Body of pancreas (tissue), 4 donors: ENCODE data around the gene SYT6. TPM values are rescaled to one million over a fixed set of nuclear protein-coding genes. Genes with fewer than 3 reads are reported as not detected.
A peak's percentile ranks its signal among the peaks of the same experiment; 100 is the strongest.

Experiments
- ATAC-seq: fragments of 150-250 bp; one replicate; pipeline ENCODE4 v1.9.1; 2016
- DNase-seq, 4 donors: peaks; one replicate each; pipeline ENCODE4 v3.0.0-alpha.2; 2019
- H3K27ac ChIP-seq, 4 donors: fragments of 200-600 bp; sonication (generic); 1 replicate in 3 of 4; 2 replicates in 1 of 4; pipeline versions ENCODE4 v1.5.1 to v1.6.1; 2016 to 2019; ENCODE audit warnings: mild to moderate bottlenecking in 1 of 4, mixed read lengths in 1 of 4, moderate library complexity in 1 of 4
- H3K27me3 ChIP-seq, 2 donors: fragments of 200-600 bp; sonication (generic); one replicate each; pipeline ENCODE4 v1.6.0; 2016; ENCODE audit warnings: mild to moderate bottlenecking in 1 of 2
- H3K36me3 ChIP-seq, 2 donors: fragments of 200-600 bp; sonication (generic); replicated peaks in 1 of 2; 2 replicates each; pipeline ENCODE4 v1.5.1; 2016; ENCODE audit warnings: low read depth in 2 of 2; ENCODE audit not compliant: insufficient read depth in 1 of 2
- H3K4me1 ChIP-seq: fragments of 200-600 bp; sonication (generic); one replicate; pipeline ENCODE4 v1.6.0; 2016
- H3K4me3 ChIP-seq, 2 donors: fragments of 200-600 bp; sonication (generic); 1 replicate in 1 of 2; 2 replicates in 1 of 2; pipeline ENCODE4 v1.5.1; 2016 to 2019
- H3K9me3 ChIP-seq, 3 donors: fragments of 200-600 bp; sonication (generic); 1 replicate in 2 of 3; 2 replicates in 1 of 3; pipeline ENCODE4 v1.5.1; 2016
- CTCF ChIP-seq, 7 experiments: fragments of 450-650 bp in 4 of 7; fragments of 200-600 bp in 3 of 7; sonication (generic) in 3 of 7; IDR thresholded peaks; one replicate each; pipeline ENCODE4 v1.5.1; 2016 to 2019; ENCODE audit warnings: antibody characterized with exemption in 7 of 7
- POLR2A ChIP-seq, 3 donors: fragments of 450-650 bp; IDR thresholded peaks; one replicate each; pipeline ENCODE4 v1.6.1; 2016; ENCODE audit warnings: antibody characterized with exemption in 3 of 3, mild to moderate bottlenecking in 2 of 3
- WGBS, 2 donors: methylation state at CpG; one replicate each; pipeline ENCODE4 v1.1.5; 2017; 5-methylcytosine and 5-hydroxymethylcytosine counted together
- intact Hi-C: fragments of 100-400 bp; cut with DNase I; formaldehyde crosslinking; loops from one replicate; pipeline ENCODE4 v1.15.1; 2023
- total RNA-seq, 2 donors: library from RNA; depleted of rRNA; stranded (reverse); fragments of >200 nt; gene quantifications; one replicate each; pipeline ENCODE4 v1.1.0, GENCODE V29; 2016

SYT6 gene
- total RNA-seq, 2 donors from 2014 or later, result 3.3 to 4.4 TPM

GRCh38 chr1:114124644-114125043 is 29.0 kb downstream of the SYT6 start:
- DNase-seq (no peak), ATAC-seq (no peak)
- intact Hi-C loops, result no loop called here
- Histone ChIP-seq H3K4me3 (no peak overlapping the region), H3K27ac (no peak overlapping the region), H3K27me3 (no peaks in the 10 kb centered on the region), H3K9me3 (no peaks in the 10 kb centered on the region), H3K36me3 (no peaks in the 10 kb centered on the region), H3K4me1 (no peaks in the 10 kb centered on the region)
- TF ChIP-seq POLR2A (IDR thresholded peaks at IDR 0.05) (no peak), CTCF (IDR thresholded peaks at IDR 0.05) (no peak)
- 67 to 68% methylated on average over 6 to 7 of the region's 7 CpGs for WGBS, 2 donors

- DNase-seq (peak in 1 of 4 donors; percentile 28), ATAC-seq (no peak)
- intact Hi-C loops, result no loop called here
- H3K4me1 ChIP-seq, result no peaks in the 10 kb centered on the region
- TF ChIP-seq POLR2A (IDR thresholded peaks at IDR 0.05), result no peak
- TF ChIP-seq CTCF (IDR thresholded peaks at IDR 0.05), result peak in 1 of 7 experiments; percentile 3
- H3K27me3 ChIP-seq, result no peaks in the 10 kb centered on the region
- H3K4me3 ChIP-seq, result no peak overlapping the region
- H3K36me3 ChIP-seq, result no peaks in the 10 kb centered on the region
- no peaks in the 10 kb centered on the region for H3K9me3 ChIP-seq
- 46 to 59% methylated on average over 8 to 9 of the region's 9 CpGs for WGBS, 2 donors
- H3K27ac ChIP-seq, result no peak overlapping the region
Measured at GRCh38 chr1:114122941-114123618, 30.6 kb downstream of the SYT6 start.

- ATAC-seq, result no peak
- WGBS, 2 donors, result 62 to 77% methylated on average over 11 to 17 of the region's 17 CpGs
- no peak for DNase-seq
- TF ChIP-seq POLR2A (IDR thresholded peaks at IDR 0.05) (no peak), CTCF (IDR thresholded peaks at IDR 0.05) (no peak)
- Histone ChIP-seq H3K27me3 (no peaks in the 10 kb centered on the region), H3K4me1 (no peaks in the 10 kb centered on the region), H3K4me3 (no peak overlapping the region), H3K36me3 (no peaks in the 10 kb centered on the region), H3K27ac (no peak overlapping the region), H3K9me3 (no peaks in the 10 kb centered on the region)
- intact Hi-C loops, result no loop called here
Measured at GRCh38 chr1:114118351-114118990, 35.2 kb downstream of the SYT6 start.

- H3K4me1 ChIP-seq, result no peaks in the 10 kb centered on the region
- no peak for ATAC-seq
- TF ChIP-seq CTCF (IDR thresholded peaks at IDR 0.05), result no peak
- TF ChIP-seq POLR2A (IDR thresholded peaks at IDR 0.05), result no peak
- H3K36me3 ChIP-seq, result no peaks in the 10 kb centered on the region
- no peak for DNase-seq
- no peaks in the 10 kb centered on the region for H3K27me3 ChIP-seq
- intact Hi-C loops, result no loop called here
- H3K9me3 ChIP-seq, result no peaks in the 10 kb centered on the region
- no peak overlapping the region for H3K27ac ChIP-seq
- H3K4me3 ChIP-seq, result no peak overlapping the region
- 82 to 91% methylated on average over 4 to 8 of the region's 8 CpGs for WGBS, 2 donors
Measured at GRCh38 chr1:114117654-114118053, 36.0 kb downstream of the SYT6 start.

GRCh38 chr1:114116086-114116485 is 37.6 kb downstream of the SYT6 start:
- H3K27me3 ChIP-seq, result no peaks in the 10 kb centered on the region
- no peak overlapping the region for H3K27ac ChIP-seq
- no peak for TF ChIP-seq CTCF (IDR thresholded peaks at IDR 0.05)
- no peak for TF ChIP-seq POLR2A (IDR thresholded peaks at IDR 0.05)
- no peak for ATAC-seq
- 69 to 70% methylated on average over 5 to 6 of the region's 6 CpGs for WGBS, 2 donors
- no peaks in the 10 kb centered on the region for H3K36me3 ChIP-seq
- H3K4me3 ChIP-seq, result no peak overlapping the region
- H3K4me1 ChIP-seq, result no peaks in the 10 kb centered on the region
- H3K9me3 ChIP-seq, result no peaks in the 10 kb centered on the region
- DNase-seq, result no peak
- intact Hi-C loops, result no loop called here
